GM19452 (cell line): Measurements from ENCODE around the gene GARIN5B.
"Not testable (repeated sequence)": the region's sequence is repeated elsewhere in the genome, so short reads cannot be mapped to it uniquely, and the experiment has no call there.

ENCODE experiments used
- ATAC-seq: cut with Tn5 transposase; IDR thresholded peaks from one replicate; pipeline ENCODE4 v1.9.1; 2021; ENCODE audit not compliant: unreplicated experiment

The GARIN5B gene

DNA sequence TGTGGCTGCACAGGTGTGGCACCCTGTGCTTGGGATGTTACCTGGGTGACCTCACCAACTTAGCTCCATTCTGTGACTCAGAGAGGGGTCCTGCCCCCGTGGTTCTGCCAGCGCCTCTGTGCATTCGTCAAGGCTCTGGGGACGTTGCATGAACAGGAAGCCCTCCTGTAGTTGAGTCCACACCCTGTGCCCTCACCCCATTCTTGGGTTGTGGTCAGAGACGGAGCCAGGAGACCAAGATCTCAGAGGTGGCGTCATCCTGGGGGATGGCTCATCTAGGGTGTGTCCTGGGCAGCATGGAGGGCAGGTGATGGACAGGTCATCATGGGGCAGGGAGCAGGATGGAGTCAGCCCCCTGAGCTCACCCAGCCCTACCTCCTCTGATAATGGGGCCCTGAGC lies 11.0 kb downstream of the GARIN5B start:
- no peak for ATAC-seq

DNA sequence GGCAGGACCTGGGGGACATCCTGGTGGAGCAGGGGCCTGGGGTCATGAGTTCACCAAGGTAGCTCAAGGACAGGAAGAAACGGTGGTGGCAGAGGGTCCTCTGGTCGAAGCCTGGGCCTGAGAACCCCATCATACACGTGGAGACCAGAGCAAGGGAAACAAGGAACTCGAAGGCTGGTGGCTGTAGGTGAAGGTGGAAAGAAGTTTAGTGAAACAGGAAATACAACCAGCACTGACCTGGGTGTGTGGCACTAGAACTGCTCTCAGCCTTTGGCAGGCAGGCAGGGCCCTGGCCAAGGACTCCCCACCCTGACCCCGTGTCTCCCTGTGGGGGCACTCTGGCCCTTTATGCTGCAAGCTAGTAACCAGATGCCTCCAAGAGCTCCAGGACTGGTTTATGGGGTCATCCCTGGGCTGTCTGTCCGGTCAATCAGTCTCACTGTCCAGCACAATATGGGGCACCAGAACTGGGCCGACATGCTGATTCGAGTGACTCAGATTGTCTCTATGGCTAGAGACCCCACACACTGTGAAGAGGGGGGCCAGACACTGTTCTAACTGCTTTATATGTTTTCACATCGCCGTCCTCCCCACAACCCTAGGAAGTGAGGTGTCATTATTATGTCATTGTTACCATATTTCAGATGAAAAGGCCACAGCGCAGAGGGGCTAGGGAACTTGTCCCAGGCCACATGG lies 12.3 kb downstream of the GARIN5B start:
- no peak for ATAC-seq

DNA sequence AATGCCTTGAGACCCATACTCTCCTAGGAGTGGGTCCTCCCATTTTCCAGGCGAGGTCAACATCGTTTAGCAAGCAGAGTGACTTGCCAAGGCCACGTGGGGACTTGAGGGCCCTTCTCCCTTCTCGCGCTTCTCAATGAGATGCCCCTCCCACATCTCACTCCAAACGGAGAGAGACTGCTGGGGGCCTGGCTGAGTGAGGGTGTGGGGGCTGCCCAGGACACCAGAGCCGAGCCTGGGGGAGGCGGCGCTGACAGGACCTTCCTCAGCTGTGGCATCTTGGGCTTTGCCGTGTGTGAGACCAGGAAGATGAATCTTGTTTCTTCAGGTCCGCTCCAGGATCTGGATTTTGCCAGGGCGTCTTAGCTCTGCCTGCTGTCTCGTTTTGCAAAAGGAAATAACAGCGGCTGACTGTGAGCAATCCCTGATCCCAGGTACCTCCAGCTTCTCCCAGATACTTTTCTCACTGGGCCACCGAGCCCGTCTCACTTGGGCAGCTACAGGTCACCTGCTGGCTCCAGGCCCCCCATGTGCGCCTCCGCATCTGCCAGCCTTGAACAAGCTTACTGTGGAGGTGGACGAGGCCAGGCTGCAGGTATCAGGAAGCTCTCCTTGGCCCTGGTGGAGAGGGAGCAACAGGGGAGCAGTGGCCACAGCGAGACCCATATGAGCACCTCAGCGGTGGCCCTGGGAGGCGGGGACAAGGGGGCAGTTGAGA lies 14.6 kb downstream of the GARIN5B start:
- ATAC-seq: no peak

DNA sequence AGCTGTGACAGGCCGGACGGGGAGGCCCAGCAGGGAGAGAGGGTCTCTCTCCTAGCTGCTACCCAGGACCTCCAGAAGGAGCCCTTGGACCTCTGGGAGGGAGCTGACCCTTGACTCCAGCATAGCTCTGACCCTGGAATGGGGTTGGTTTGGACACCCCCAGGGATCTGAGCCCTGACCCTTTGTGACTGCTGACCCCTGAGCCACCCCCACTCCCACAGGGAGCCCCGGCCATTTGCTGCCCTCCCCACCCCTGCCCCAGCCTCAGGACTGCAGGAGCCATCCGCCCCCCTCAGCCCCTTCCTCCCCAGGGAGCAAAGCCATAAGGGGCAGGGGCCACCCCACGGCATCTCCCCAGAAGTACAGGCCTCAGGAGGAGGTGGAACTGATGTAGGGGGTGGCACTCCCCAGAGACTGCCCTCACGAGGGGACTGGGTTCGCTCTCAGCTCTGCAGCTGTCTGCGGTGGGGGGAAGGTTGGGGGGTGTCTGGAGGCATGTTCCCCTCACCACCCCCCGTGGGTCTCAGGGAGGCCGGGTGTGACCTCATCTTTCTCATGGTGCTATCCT lies 15.5 kb downstream of the GARIN5B start:
- no peak for ATAC-seq

DNA sequence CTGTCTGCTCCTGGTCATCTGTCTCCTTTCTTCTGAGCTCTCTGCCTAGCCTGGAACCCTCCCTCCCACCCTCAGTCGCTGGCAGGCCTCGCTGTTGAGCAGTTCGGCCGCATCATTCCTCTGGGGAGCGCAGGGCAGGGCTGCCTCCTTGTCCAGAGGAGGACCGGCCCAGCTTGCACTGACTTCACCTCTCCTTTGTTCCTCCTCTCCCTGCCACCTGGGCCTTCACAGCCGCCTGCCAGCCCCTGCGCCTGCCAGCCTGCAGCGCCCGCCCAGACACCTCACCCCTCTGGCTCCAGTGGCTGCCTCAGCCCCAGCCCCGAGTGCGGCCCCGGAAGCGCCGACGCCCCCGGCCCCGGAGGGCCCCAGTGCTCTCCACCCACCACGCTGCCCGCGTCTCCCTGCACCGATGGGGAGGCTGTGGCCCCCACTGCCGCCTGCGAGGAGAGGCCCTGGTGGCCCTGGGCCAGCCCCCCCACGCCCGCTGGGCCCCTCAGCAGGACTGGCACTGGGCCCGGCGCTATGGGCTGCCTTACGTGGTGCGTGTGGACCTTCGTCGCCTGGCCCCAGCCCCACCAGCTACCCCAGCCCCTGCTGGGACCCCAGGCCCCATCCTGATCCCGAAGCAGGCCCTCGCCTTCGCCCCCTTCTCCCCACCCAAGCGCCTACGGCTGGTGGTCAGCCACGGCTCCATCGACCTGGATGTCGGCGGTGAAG lies 16.2 kb downstream of the GARIN5B start:
- no peak for ATAC-seq

DNA sequence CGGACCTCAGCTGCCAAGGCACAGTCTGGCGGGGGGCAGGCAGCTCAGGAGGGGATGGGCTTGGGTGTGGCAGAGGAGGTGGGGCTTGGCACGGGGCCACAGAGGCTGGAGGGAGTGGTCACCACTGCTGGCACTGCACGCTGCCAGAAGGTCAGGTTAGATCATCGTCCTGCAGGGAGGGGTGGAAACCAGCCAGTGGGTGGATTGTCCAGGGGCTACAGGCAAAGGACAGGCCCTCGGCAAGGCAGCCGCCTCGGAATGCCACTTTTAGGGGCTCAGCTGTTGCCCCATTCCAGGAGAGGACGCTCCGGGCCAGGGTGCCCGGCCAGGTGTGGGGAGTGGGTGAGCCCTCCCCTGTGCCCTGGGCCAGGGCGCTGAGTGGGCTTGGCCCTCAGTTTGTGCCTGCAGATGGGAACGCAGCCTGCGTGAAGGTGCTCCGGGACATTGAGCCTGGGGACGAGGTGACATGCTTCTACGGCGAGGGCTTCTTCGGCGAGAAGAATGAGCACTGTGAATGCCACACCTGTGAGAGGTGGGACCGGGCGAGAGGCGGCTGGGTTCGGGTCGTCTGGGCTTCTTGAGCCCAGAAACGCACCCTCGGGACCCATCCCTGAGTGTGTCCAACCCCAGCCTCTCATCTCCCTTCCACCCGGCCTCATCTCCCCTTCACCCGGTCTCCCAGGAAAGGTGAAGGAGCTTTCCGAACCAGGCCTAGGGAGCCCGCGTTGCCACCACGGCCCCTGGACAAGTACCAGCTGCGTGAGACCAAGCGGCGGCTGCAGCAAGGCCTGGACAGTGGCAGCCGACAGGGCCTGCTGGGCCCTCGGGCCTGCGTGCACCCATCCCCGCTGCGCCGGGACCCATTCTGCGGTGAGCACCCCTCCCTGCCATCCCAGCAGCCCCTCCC lies 17.0 kb downstream of the GARIN5B start:
- ATAC-seq: no peak

DNA sequence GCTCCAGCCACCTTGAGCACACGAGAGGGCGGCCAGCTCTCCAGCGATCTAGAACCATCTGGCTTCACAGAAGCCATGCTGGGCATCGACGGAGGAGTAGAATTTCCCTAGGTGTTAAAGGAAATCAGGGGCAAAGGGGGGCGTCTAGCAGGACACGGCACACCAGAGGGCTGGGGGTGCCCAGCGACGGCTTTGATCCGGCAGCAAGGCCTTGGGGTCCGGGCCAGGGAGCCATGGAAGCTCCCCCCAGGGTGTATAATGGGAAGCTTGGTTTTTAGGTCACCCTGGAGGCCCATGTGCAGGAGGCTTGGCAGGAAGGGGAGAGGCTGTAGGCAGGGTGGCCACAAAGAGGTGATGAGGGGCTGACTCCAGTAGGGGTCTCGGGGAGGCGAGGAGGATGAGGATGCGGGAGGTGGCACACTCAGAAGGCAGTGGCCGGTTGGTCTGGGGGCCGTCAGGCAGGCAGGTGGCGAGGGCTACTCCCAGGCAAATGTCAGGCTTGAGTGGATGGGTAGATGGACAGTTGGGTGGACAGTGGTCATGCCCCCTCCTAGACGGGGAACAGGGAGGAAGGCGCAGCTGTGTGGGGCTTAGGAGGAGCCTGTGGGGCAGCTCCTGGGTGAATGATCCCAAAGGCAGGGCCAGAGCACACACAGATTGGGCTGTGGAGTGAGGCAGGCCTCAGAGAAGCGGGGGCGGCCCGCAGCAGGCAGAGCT lies 17.8 kb downstream of the GARIN5B start:
- ATAC-seq: no peak

DNA sequence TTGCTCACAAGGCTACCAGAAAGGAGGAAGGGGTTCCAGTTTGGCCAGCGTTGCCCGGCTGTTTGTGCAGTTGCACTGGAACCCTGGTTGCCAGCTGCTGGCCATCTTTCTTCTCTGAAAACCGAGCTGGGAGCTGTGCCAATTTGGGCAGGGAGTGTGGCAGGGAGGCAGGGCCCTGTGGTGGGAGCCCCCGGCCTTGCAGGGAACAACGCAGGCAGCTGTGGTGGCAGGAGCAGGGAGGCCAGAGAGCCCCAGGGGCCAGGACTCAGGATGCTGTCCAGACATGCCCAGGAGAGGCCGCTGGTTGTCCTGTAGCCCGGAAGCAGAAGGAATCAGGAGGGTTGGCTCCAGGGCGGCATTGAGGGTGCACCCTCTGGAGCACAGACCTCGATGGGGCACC lies 18.6 kb downstream of the GARIN5B start:
- ATAC-seq: no peak

DNA sequence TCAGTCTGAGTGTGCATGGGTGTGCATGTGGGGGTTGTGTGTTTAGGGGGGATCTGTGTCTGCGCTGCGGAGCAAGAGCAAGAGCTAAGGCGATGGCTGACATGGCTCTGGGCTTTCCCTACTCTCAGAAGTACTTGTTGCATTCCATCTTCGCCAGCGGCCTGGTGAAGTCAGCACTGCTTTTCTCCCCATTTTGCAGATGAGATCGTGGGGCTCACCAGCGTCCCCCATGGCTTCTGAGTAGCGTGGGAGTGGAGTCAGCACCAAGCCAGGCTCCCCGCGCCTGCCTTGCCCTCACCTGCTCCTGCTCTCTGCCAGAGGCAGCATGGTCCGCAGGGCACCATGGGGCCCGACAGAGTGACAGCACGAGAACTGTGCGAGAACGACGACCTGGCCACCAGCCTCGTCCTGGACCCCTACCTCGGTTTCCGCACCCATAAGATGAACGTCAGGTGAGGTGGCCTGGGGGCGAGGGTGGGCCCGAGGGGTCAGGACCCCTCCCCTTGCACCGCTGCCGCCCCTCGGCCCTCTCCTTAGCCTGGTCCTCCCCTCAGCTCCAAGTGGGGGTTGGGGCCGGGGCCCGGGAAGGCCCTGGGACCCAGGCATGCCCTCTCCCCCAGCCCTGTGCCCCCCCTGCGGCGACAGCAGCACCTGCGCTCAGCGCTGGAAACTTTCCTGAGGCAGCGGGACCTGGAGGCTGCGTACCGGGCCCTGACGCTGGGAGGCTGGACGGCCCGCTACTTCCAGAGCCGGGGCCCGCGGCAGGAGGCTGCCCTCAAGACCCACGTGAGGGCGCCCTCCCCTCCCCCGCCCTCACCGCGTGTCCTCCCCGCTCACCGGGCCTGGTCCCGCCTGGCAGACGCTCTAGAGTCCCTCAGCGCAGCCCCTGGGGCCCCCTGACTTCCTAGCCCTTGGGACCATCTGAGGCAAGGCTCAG lies 21.2 kb downstream of the GARIN5B start:
- ATAC-seq: no peak

DNA sequence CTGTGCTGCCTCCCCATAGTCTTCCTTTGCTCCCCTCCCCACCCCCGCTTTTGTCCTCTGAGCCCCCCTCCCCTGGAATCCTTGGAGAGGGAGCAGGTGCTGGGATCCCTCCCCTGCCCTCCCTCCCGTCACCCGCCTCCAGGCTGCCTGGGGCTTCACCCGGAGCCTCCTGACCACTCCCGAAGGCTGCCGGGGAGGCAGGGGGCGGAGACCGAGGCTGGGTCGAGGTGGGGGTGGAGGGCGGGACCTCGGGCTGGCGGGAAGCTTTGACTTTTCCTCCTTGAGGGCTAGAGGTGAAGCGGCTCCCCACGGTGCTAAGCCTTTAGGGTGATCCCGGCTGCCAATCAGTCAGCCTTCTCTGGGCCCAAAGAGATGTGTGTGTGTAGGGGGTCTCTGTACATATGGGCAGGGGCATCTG lies 21.9 kb downstream of the GARIN5B start:
- ATAC-seq: no peak

DNA sequence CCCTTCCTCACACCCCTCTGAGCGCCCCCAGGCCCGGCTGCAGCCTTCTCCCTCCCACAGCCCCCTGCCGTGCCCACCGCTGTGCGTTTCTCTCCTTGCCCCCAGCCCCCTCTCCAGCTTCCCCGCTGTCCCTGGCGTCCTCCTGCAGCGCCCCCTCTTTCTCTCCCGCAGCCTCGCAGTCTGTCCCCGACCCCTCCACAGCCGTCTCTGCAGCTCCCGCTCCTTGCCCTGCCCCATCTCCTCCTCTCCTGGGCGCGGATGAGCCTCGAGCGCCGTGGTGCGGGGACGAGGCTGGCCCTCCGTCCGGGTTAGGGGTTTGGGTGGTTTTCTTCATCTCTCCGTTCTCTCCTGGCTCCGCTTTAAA lies 22.3 kb downstream of the GARIN5B start:
- ATAC-seq: no peak

DNA sequence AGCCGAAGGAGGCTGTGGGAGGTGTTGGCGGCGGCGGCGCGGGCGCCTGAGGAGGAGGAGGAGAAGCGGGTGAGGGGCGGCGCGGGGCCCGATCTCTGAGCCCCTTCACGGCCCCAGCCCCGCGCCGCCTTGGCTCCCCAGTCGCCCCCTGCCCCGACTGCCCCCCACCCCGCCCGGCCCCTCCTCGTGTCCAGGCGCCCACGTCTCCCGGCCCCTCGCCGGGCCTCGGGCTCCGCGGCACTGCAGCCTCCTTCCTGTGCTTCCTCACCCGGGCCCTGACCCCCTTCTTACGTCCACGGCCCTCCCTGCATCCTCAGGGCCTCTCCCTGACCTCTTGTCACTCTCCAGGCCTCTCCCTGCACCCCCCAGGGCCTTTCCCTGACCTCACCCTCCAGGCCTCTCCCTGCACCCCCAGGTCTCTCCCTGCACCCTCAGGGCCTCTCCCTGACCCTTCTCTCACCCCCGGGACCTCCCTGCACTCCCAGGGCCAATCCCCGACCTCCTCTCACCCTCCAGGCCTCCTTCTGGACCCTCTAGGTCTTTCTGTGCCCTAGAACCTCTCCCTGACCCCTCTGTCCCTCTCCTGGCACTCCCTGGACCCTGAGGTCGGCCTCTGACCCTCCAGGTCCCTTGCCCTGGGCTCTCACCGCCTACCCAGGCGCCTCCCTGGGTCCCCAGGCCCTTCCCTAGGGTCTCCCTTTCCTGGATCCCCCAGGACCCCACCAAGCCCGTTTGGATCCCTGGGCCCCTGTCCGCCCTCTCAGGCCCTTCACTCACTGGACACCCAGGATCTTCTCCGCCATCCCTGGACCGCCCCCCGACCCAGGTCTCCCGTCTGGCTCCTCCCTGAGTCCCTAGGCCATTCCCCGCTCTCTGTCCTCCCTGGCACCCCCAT lies 22.9 kb downstream of the GARIN5B start:
- ATAC-seq: no peak

DNA sequence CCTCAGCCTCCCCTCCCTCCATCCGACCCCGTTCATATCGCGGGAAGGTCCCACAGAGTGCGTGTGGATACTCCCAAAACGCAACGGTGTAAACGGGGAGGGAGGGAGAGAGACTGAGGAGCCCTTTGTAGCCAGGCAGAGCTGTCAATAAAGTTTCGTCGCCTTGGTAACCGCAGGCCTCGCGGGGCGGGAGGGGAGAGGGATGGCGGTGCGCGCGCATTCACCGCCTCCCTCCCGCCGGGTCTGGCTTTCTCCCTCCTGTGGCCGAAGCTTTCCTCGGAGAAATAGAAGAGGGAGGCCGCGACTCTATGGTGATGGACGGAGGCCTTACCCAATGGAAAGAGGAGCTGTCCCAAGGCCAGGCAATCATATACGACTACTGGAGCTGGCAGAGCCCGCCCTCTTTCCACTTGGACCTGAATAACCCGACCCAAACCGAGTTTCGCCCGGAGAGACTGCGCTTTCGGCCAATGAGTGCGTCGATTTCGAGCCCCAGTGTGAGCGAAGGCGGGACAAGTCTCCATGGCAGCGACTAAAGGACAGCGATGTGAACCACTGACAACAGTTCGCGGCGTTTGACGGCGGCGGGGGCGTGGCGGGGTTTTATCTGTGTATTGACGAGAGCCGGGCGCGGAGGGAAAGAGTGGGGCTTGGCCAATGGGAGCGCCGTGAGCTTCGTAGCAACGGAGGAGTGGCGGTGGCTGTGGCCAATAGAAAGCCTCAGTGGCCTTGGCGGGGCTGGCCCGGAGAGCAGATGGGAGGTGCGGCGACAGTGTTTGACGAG lies 23.8 kb downstream of the GARIN5B start, which contains the start of gene KMT5C:
TSS of gene KMT5C (plus strand) at position 772 of the 784 bp plus-strand sequence. CDS start 2,061 bp downstream, outside the sequence.
- peak; percentile 81 for ATAC-seq

DNA sequence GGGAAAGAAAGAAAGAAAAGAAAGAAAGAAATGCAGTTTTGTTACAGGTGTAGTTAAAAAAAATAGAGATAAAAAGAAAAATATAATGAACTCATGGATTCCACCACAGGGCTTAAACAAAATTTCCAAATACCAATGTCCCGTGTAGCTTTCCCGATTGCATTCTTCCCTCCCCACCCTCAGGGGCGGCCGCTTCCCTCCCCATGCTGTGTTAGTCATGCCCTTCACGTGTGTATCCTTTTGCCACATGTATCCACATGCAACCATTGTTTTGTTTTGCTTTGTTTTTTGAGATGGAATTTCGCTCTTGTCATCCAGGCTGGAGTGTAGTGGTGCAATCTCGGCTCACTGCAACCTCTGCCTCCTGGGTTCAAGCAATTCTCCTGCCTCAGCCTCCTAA lies 27.0 kb downstream of the GARIN5B start:
- no peak for ATAC-seq

DNA sequence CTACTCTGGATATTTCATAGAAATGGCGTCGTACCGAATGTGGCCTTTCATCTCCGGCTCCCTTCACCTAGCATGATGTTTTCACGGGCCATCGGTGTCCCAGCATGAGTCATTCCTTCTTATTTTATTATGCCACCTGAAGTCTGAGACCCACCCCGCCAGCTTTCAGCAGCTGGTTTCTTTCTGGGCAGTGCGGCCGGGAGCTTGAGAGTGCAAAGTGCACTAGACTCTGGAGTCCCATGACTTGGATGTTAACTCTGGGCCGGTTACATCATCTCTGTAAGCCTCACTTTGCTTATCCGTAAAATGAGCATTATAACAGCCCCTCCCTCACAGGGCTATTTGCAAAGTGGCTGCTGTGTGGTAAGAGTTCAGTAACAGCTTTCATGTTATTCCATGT lies 29.2 kb downstream of the GARIN5B start:
- no peak for ATAC-seq

DNA sequence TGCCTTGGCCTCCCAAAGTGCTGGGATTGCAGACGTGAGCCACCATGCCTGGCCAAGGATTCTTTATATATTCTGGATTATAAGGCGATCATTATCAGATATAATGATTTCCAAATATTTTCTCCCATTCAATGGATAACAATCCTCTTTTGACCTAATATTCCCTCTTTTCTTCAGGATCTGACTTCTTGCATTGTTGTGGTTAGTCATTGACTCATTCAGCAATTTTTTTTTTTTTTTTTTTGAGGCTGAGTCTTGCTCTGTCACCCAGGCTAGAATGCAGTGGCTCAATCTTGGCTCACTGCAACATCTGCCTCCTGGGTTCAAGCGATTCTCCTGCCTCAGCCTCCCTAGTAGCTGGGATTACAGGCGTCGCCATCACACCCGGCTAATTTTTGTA lies 33.3 kb downstream of the GARIN5B start:
- ATAC-seq: not testable (repeated sequence)

DNA sequence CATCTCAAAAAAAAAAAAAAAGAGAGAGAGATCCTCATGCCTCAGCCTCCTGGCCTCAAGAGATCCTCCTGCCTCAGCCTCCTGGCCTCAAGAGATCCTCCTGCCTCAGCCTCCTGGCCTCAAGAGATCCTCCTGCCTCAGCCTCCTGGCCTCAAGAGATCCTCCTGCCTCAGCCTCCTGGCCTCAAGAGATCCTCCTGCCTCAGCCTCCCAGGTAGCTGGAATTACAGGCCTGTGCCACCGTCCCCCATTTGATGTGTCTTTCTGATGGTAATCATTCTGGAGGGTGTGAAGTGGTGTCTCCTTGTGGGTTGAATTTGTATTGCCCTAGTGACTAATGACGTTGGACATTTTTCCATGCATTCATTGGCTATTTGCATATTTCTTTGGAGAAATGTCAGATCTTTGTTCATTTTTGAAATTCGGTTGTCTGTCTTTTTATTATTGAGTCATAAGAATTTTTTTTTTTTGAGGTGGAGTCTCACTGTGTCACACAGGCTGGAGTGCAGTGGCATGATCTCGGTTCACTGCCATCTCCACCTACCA lies 34.2 kb downstream of the GARIN5B start:
- not testable (repeated sequence) for ATAC-seq
